CD4-positive, alpha-beta T cell treated with Interferon gamma for 1 hour (primary cell): ENCODE measurements around the gene OR4C6.

Experiments used
- DNase-seq: peaks from one replicate; pipeline ENCODE4 v3.0.0-alpha.2; 2020

OR4C6 gene

DNA sequence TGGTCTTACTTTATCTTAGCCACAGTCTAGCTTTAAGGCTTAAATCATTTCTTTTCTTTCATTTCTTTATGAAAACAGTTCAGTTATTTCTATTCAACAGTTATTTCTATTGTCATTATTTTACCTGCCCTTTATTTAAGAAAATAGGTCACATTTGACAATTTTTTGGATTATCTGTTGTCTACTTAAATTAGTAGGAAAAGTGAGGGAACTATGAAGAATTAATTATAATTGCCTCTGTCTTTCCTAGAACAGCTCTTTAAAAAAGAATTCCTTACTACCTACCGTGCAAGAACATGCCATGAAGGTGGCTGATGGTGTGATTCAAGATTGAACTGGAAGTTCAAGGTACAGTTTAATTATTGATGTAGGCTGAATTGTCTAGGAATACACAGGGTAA lies at the start of gene OR4C6:
TSS of gene OR4C6 (plus strand) at position 301 of the 400 bp plus-strand sequence. CDS start 2,966 bp downstream, outside the sequence.
- DNase-seq: no peak

DNA sequence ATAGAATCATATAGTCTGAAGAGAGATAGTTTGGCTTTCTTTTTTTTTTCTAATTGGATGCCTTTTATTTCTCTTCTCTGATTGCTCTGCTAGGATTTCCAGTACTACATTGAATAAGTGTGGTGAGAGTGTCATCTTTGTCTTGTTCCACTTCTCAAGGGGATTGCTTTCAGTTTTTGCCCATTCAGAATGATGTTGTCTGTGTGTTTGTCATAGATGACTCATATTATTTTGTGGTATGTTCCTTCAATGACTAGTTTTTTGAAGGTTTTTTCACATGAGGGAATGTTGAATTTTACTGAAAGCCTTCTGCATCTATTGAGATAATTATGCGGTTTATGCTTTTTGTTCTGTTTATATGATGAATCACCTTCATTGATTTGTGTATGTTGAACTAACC lies 37.5 kb upstream of the OR4C6 start:
- DNase-seq: no peak

DNA sequence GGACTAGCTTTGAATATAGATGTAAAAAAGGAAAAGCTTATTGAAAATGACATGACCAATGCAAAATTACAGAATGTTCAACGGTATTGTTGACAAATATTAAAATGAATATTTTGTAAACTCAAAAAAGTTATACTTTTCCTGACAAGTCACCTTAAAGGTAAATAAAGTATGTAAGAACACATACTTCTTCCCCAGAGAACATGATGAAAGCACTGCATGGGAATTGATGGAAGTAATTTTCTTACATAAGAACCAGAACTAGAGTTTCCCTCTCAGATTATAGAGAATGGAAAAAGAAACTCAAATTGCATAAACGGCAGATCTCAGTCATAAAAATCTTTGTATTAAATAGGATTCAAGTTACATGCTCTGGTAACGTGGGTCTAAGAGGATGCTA lies 27.2 kb upstream of the OR4C6 start, which contains the start of gene OR4P4:
TSS of gene OR4P4 (plus strand) at position 301 of the 400 bp plus-strand sequence.
- DNase-seq: no peak

DNA sequence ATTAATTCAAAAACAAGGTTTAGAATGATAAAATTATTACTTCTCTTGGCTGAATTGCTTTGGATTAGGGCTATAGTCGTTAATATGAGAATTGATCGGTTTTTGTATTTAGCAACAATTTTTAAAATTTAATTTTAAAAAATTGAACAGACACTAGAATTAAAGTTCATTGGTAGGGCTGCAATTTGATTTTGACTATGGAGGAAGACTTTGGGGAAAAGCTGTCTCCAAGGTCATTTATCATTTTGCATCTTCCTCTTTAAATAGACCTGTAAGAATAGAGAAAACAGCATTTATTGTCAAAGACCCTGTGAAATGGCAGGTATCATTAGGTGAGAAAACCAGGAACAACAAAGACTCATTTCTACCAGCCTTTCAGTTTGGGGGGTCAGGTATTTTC lies 14.0 kb upstream of the OR4C6 start, which contains the start of gene OR4S2:
TSS of gene OR4S2 (plus strand) at position 301 of the 400 bp plus-strand sequence. CDS start 2,577 bp downstream, outside the sequence.
- DNase-seq: no peak

DNA sequence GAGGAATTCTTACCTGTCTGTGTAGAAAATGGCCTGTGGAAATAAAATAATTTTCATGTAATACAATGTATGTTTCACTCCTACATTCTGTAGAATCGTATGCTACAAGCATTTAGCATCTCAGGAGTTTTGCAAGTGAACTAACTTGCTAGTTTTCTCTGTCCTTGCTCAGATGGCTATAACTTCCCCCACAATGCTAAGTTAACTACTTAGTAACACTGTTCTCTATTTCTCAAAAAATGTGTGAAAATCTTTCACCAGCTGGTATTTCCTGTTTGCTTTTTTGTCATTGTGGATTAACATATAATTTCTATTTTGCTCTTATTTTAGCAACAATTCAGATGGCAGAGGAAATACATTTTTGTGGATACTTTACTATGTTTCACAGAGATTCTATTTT lies 9.4 kb upstream of the OR4C6 start:
- DNase-seq: no peak

DNA sequence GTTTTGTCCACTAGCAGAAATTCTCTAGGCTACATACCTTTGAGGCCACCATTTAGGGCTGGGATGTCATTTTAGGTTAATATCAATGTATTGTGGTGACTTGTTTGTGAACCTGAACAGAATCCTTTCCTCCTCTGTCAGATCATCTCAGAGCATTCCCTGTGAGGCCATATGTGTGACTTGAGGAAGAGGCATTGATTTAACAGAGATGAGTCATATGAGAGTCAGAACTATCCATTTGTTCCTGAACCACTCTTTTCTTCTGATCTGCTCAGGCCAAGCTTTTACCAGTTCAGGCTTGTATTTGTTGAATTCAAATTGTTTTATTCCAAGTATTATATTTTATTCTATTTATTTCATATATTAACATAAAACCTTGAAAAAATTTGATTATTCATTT lies 6.9 kb upstream of the OR4C6 start:
- no peak for DNase-seq

DNA sequence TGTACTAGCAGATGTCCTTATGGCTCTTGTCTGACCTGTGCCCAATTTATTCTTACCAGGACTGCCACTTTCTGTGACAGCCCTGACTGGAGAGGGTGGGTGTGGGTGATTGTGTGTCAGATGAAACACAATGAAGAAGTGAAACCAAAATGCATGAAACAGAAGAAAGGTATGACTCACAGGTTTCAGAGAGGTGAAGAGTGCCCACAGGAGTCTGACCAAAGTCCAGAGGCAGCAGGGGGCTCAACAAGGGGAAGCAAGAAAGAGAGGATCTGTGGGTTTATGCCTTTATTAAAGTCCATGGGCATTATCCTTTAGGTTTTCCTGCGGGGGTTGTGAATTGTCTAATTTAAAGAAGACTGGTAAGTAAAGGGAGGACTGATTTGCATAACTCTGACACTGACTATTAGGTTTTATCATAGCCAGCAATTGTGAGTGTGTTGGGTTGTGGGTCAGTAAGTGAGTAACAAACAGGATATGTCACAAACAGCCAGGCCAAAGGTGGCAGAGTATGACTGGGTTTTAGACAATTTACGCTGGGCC lies 3.9 kb upstream of the OR4C6 start:
- no peak for DNase-seq

DNA sequence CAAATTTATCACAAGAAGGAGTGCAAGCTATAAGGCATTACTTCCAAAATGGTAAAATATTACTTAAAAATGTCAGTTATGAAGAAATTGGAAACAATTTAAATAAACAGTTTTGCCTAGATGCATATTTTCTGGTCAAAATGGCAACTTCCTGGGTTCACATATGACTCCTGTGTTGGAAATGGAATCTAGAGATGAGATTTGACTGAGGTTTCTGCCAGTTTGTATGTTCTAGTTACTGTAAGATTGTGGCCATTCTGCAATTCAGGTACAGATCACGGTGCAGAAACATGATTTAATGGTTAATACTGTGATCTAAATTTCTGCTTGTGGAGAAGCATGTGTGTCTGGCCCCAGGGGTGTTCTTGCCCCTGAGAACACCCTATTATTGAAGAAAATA lies 3.4 kb upstream of the OR4C6 start:
- DNase-seq: no peak

DNA sequence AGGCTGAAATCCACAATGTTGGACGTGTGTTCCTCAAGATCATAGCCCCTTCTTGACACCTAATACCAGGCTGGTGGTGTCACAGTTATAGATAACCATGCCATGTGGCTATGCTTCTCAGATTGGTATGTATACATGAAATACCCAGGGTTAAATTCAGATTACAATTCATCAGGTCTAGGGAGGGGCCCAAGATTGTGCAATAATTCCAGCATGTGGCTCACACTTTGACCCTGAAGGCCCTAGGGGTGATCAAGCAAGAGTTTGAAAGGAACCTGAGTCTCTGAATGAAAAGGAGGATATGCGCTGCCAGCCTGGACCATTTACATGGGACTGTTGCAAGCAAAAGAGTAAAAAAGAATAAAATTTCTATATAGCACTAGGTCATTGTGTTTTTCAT lies 7.4 kb downstream of the OR4C6 start:
- DNase-seq: no peak

DNA sequence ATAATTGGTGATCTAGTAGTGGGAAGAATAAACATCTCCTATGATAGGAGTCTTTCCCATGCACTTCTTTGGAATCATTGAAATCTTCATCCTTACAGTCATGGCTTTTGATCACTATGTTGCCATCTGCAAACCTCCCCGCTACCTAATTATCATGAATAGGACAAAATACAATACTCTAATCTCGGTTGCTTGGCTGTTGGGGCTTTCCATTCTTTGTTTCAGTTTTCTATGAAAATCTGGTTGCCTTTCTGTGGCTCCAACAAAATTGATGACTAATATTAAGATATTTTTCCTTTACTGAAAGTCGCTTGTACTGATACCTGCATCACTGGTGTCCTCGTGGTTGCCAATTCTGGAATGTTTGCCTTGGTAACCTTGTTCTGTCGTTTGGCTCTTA lies 11.9 kb downstream of the OR4C6 start:
- DNase-seq: no peak

DNA sequence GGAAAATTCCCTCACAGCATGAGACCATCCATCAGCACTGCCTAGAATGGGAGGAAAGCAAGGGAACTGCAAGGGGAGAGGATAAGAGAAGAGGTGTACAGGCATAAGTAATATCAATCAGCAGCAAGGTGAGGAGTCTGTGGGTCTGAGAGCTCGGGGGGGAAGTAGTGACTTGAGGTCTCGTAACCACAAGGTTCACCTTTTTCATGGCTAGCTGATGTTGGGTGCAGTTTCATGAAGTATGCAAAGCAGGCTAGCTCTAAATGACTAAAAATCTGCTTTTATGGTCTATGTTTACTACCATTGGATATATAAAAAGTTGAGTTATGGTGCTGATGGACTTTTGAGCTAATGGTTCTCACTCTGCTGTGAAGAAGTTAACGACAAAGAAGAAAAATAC lies 35.8 kb downstream of the OR4C6 start:
- no peak for DNase-seq

DNA sequence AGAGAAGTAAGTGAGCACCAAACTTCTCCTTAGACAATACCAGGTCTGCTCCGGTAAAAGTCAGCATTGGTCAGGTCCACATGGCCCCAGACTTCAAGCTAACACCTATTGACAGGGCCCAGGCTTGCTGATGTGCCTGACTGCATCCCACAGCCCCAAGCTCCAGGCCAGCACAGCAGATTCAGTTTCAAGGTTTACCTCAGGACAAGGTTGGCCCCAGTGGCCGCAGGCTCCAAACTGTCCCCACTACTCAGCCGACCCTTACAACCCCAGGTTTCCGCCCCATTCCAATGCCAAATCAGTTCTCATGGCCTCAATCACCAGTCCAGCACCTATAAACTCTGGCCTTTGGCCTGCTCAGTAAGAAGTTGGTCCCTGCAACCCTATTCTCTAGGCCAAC lies 39.4 kb downstream of the OR4C6 start:
- no peak for DNase-seq

DNA sequence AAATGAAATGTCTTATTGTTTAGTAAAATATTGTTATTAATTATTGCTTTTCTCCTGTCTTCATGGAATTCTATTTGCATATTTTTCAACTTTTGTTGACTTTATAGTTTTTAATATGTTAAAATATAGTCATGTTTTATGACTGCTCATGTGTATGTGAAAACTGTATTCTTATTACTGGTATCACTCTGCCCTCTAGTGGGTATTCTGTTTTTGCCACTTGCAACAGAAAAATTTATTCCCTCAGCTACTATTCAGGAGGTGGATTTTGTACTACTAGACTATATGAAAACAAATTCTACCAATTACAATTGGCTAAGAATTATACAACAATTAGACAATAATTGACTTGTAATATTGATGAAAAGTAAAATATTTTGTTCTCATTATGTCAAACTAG lies 45.0 kb downstream of the OR4C6 start:
- DNase-seq: no peak

DNA sequence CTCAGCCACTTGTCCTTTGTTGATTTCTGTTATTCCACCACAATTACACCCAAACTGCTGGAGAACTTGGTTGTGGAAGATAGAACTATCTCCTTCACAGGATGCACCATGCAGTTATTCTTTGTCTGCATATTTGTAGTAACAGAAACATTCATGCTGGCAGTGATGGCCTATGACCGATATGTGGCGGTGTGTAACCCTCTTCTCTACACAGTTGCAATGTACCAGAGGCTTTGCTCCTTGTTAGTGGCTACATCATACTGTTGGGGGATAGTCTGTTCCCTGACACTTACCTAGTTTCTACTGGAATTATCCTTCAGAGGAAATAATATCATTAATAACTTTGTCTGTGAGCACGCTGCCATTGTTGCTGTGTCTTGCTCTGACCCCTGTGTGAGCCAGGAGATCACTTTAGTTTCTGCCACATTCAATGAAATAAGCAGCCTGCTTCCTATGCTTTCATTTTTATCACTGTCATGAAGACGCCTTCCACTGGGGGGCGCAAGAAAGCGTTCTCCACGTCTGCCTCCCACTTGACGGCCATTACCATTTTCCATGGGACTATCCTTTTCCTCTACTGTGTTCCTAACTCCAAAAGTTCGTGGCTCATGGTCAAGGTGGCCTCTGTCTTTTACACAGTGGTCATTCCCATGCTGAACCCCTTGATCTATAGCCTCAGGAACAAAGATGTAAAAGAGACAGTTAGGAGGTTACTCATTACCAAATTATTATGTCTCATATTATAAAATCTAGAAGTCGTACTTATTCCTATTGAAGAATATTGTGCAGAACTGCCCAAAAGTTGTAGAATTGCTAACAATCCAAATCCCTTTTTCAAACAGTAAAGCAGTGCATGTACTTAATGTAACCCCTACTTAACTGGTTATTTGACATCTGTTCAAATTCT lies 53.2 kb downstream of the OR4C6 start:
- no peak for DNase-seq
